Measurements from ENCODE around the gene OCEL1. TPM values are rescaled to one million over a fixed set of nuclear protein-coding genes. Genes with fewer than 3 reads are reported as not detected.

The OCEL1 gene
- total and polyA plus RNA-seq, 2 of the 13 experiments (the other 11 are each of a cell fraction or from before 2014, with no cell fraction given), result 10.6 to 17.2 TPM

DNA sequence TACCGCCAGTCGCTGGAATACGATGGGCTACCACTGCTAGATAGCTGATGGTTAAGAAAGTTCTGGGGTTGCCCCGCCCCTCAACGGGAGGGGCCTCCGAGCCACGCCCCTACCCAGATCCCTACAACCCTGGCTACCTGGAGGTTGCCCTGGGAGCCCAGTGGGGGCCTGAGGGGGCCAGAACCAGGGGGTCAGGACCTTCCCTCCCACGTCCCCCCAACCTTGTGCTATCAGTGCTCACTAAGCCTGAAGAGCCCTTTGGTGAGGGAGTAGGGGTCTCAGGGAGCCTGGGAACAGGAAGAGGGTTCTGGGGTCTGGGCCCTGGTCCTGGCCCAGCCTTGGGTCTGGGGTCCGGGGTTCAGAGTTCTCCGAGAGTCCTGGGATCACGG, 8.9 kb downstream of the OCEL1 start:
- DNase-seq (ENCODE audit: low spot score), result no peak
- in situ Hi-C loops (cut with HindIII; ENCODE audit: extremely low pct_ligation_motif_present, low pct_unique_long_range_greater_than_20kb) (no loop called here), intact Hi-C loops (cut with micrococcal nuclease; ENCODE audit: unreplicated experiment) (no loop called here)
- peak; percentile 29; the same call in 2 of the 3 replicates for ATAC-seq
- H3K9ac ChIP-seq (ENCODE audit: insufficient read depth, low read depth, low read length), result no peak overlapping the region
- ChIA-PET CTCF (ENCODE audit: low intra/inter-chr PET ratio, low total read pairs) (no interaction called here), POLR2A (interaction anchor here (0.8 to 3.4 kb wide), 5 partner anchors 9 to 20 kb away, joined by 3 to 12 read pairs (median 10); partner anchors contain the start of genes OCEL1 and USE1)
- H3K9me3 ChIP-seq (ENCODE audit: low read length), result no peaks in the 10 kb centered on the region
- H3K36me3 ChIP-seq (replicated peaks in 1 of 2; ENCODE audit: control insufficient read depth in 1 of 2, insufficient read depth in 2 of 2, low read length in 2 of 2), result peaks cover 19 to 49% of the 10 kb centered on the region in 2 experiments
- H3K27ac ChIP-seq (ENCODE audit: extremely low read length, insufficient read depth, low read length), result no peak overlapping the region
- no peak overlapping the region for H3K4me2 ChIP-seq (ENCODE audit: low read depth, low read length)
- WGBS (ENCODE audit: low lambda C conversion rate), result 83% methylated on average over 8 of the region's 11 CpGs
- no peak overlapping the region for H3K4me3 ChIP-seq (replicated peaks in 1 of 3; ENCODE audit: insufficient read depth in 1 of 3, low read depth in 2 of 3, low read length in 3 of 3)
- no peak for FAIRE-seq
- no TSS peak for BruUV-seq (replicated peaks)
- no peaks in the 10 kb centered on the region for H3K27me3 ChIP-seq (ENCODE audit: control insufficient read depth in 1 of 2, insufficient read depth in 2 of 2, low read length in 2 of 2)
- peaks cover 8% of the 10 kb centered on the region; the same call in 1 of the 2 replicates for H4K20me1 ChIP-seq (ENCODE audit: insufficient read depth, low read length)
- no peak overlapping the region for H2AFZ ChIP-seq (ENCODE audit: low read length)
- peaks cover 17% of the 10 kb centered on the region for H3K79me2 ChIP-seq (ENCODE audit: insufficient read depth, low read length)
- peaks cover 33% of the 10 kb centered on the region for H3K4me1 ChIP-seq (ENCODE audit: insufficient read depth, low read length)
- TF ChIP-seq RBM22 (optimal IDR thresholded peaks at IDR 0.05; ENCODE audit: low read length), result peak; percentile 33
- no peak for TF ChIP-seq ZNF75D (CRISPR knock-in tag; IDR thresholded peaks at IDR 0.05; ENCODE audit: borderline replicate concordance)
- TF ChIP-seq TAF1 (CRISPR knock-in tag; IDR thresholded peaks at IDR 0.05), result no peak
- TF ChIP-seq ZNF615 (CRISPR knock-in tag; IDR thresholded peaks at IDR 0.05; ENCODE audit: borderline replicate concordance), result no peak
- TF ChIP-seq GPN1 (CRISPR knock-in tag; IDR thresholded peaks at IDR 0.05; ENCODE audit: borderline replicate concordance), result no peak

DNA sequence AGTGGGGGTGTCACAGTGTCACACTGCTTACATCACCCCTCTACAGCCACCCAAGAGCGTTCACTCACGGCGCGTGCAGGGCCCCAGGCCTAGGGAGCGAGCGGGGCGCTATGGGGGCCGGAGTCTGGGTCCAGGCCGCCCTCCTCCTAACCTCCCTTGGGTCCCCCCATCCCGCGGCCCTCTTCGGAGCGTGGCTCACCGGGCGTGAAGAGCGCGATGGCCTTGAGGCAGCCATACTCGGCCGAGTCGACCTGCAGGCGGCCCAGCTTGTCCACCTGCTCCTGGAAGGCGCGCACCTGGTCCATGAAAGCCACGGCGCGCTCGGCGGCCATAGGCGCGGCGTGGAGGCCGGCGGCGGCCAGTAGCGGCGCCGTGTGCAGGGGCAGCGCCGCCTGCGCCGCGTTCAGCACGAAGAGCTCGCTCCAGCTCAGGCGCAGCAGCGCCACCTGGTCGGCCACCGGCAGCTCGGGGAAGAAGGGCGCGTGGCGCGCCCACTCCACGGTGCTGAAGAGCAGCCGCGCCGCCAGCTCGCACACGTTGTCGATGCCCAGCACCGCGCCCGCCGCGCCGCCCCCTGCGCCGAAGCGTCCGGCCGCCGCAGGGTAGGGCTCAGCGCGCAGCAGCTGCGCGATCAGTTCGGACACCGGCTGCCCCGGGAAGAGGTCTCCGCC, 9.4 kb downstream of the OCEL1 start:
- Histone ChIP-seq H3K27ac (ENCODE audit: extremely low read length, insufficient read depth, low read length) (no peak overlapping the region), H3K27me3 (ENCODE audit: control insufficient read depth in 1 of 2, insufficient read depth in 2 of 2, low read length in 2 of 2) (no peaks in the 10 kb centered on the region), H3K79me2 (ENCODE audit: insufficient read depth, low read length) (peaks cover 17% of the 10 kb centered on the region), H3K4me3 (replicated peaks in 1 of 3; ENCODE audit: insufficient read depth in 1 of 3, low read depth in 2 of 3, low read length in 3 of 3) (no peak overlapping the region), H3K36me3 (replicated peaks in 1 of 2; ENCODE audit: control insufficient read depth in 1 of 2, insufficient read depth in 2 of 2, low read length in 2 of 2) (peaks cover 19 to 46% of the 10 kb centered on the region in 2 experiments), H4K20me1 (ENCODE audit: insufficient read depth, low read length) (peaks cover 11% of the 10 kb centered on the region; the same call in 1 of the 2 replicates), H3K4me2 (ENCODE audit: low read depth, low read length) (no peak overlapping the region), H3K4me1 (ENCODE audit: insufficient read depth, low read length) (peaks cover 38% of the 10 kb centered on the region), H3K9me3 (ENCODE audit: low read length) (no peaks in the 10 kb centered on the region), H3K9ac (ENCODE audit: insufficient read depth, low read depth, low read length) (no peak overlapping the region), H2AFZ (ENCODE audit: low read length) (no peak overlapping the region)
- DNase-seq (ENCODE audit: low spot score) (no peak), FAIRE-seq (no peak), ATAC-seq (peak; percentile 4; the same call in 1 of the 3 replicates)
- TF ChIP-seq RBFOX2 (IDR thresholded peaks at IDR 0.05; ENCODE audit: low read depth, low read length) (peak; percentile 69; the same call in 1 of the 2 replicates), FOXK2 (IDR thresholded peaks at IDR 0.05) (no peak), CBX5 (CRISPR knock-in tag; IDR thresholded peaks at IDR 0.05; ENCODE audit: borderline replicate concordance) (no peak), ZHX1 (CRISPR knock-in tag; IDR thresholded peaks at IDR 0.05; ENCODE audit: low read depth) (0 out of 2 replicates have a peak, but pooled peaks have one; percentile 21), HOXA3 (CRISPR knock-in tag; IDR thresholded peaks at IDR 0.05) (0 out of 2 replicates have a peak, but pooled peaks have one; percentile 33), RBM22 (optimal IDR thresholded peaks at IDR 0.05; ENCODE audit: low read length) (peak; percentile 2), AGO2 (optimal IDR thresholded peaks at IDR 0.05; ENCODE audit: low read depth, low read length) (peak; percentile 83)
- TF ChIP-seq, protein P1, sequence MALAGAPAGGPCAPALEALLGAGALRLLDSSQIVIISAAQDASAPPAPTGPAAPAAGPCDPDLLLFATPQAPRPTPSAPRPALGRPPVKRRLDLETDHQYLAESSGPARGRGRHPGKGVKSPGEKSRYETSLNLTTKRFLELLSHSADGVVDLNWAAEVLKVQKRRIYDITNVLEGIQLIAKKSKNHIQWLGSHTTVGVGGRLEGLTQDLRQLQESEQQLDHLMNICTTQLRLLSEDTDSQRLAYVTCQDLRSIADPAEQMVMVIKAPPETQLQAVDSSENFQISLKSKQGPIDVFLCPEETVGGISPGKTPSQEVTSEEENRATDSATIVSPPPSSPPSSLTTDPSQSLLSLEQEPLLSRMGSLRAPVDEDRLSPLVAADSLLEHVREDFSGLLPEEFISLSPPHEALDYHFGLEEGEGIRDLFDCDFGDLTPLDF (CRISPR knock-in tag; IDR thresholded peaks at IDR 0.05), result no peak
- intact Hi-C loops (cut with micrococcal nuclease; ENCODE audit: unreplicated experiment), result no loop called here
- ChIA-PET CTCF (ENCODE audit: low intra/inter-chr PET ratio, low total read pairs) (no interaction called here), POLR2A (interaction anchor here (1.7 to 3.4 kb wide), 3 partner anchors 8 to 20 kb away, joined by 10 to 12 read pairs (median 11); partner anchors contain the start of genes OCEL1 and USE1)
- no TSS peak for BruUV-seq (replicated peaks)
- in situ Hi-C loops (cut with HindIII; ENCODE audit: extremely low pct_ligation_motif_present, low pct_unique_long_range_greater_than_20kb), result no loop called here
- over 99% methylated on average over 36 of the region's 80 CpGs for WGBS (ENCODE audit: low lambda C conversion rate)

Measured in HepG2 (cell line).